CD4-positive, alpha-beta memory T cell (primary cell): ENCODE data around the gene ENPP3. TPM values are rescaled to one million over a fixed set of nuclear protein-coding genes. Genes with fewer than 3 reads are reported as not detected.

Source experiments
- CTCF ChIA-PET: fragments of 350-600 bp; sonication (Branson Sonifier 250); formaldehyde crosslinking; loops from one replicate; lab custom pipeline; 2021; ENCODE audit warnings: inconsistent platforms; ENCODE audit not compliant: partially characterized antibody; lab: Charles Lee
- POLR2A ChIA-PET: fragments of 350-600 bp; sonication (Branson Sonifier 250); formaldehyde crosslinking; loops from one replicate; lab custom pipeline; 2021; ENCODE audit not compliant: partially characterized antibody; lab: Charles Lee
- DNase-seq, 5 donors: peaks; one replicate each; pipeline versions ENCODE4 v3.0.0 to v3.0.0-alpha.2; 2020 to 2022; ENCODE audit warnings: mixed read lengths in 1 of 5
- H3K27ac ChIP-seq: one replicate; pipeline ENCODE4 v1.7.0; 2013; ENCODE audit warnings: low read depth, low read length
- H3K27me3 ChIP-seq: 2 replicates; pipeline ENCODE4 v1.7.0; 2013; ENCODE audit warnings: mild to moderate bottlenecking, low read length, moderate library complexity; ENCODE audit not compliant: insufficient read depth
- H3K36me3 ChIP-seq: 2 replicates; pipeline ENCODE4 v1.7.0; 2013; ENCODE audit warnings: mild to moderate bottlenecking, low read length, moderate library complexity; ENCODE audit not compliant: insufficient read depth
- H3K4me1 ChIP-seq: 2 replicates; pipeline ENCODE4 v1.7.0; 2013; ENCODE audit warnings: mild to moderate bottlenecking, low read length, moderate library complexity; ENCODE audit not compliant: insufficient read depth
- H3K4me3 ChIP-seq, 2 donors: one replicate each; pipeline ENCODE4 v1.7.0; 2013; ENCODE audit warnings: low read length in 2 of 2, mild to moderate bottlenecking in 1 of 2
- H3K9me3 ChIP-seq, 2 donors: one replicate each; pipeline ENCODE4 v1.7.0; 2013; ENCODE audit warnings: low read length in 2 of 2, control low read depth in 1 of 2; ENCODE audit not compliant: control insufficient read depth in 1 of 2
- H3K27ac Mint-ChIP-seq, 7 donors: one replicate each; pipeline ENCODE4 v1.8.0; 2020 to 2021; ENCODE audit warnings: mixed read lengths in 7 of 7, mild to moderate bottlenecking in 6 of 7, inconsistent platforms in 3 of 7, moderate library complexity in 3 of 7
- H3K27me3 Mint-ChIP-seq, 2 donors: one replicate each; pipeline ENCODE4 v1.8.0; 2020 to 2021; ENCODE audit warnings: mixed read lengths in 2 of 2
- H3K36me3 Mint-ChIP-seq, 2 donors: one replicate each; pipeline ENCODE4 v1.8.0; 2020 to 2021; ENCODE audit warnings: mixed read lengths in 2 of 2, inconsistent platforms in 1 of 2, mild to moderate bottlenecking in 1 of 2
- H3K4me1 Mint-ChIP-seq, 4 donors: one replicate each; pipeline ENCODE4 v1.8.0; 2020 to 2021; ENCODE audit warnings: mixed read lengths in 4 of 4, mild to moderate bottlenecking in 1 of 4
- H3K4me3 Mint-ChIP-seq, 8 donors: one replicate each; pipeline ENCODE4 v1.8.0; 2020 to 2021; ENCODE audit warnings: mixed read lengths in 8 of 8, mild to moderate bottlenecking in 7 of 8, moderate library complexity in 6 of 8, inconsistent platforms in 3 of 8
- H3K9me3 Mint-ChIP-seq, 8 donors: one replicate each; pipeline ENCODE4 v1.8.0; 2020 to 2021; ENCODE audit warnings: mixed read lengths in 8 of 8, mild to moderate bottlenecking in 5 of 8, inconsistent platforms in 3 of 8, moderate library complexity in 1 of 8
- intact Hi-C: fragments of 100-400 bp; cut with micrococcal nuclease; formaldehyde crosslinking; loops from one replicate; pipeline ENCODE4 v1.15.1; 2023
- polyA plus RNA-seq, 2 donors: library from polyadenylated mRNA; unstranded; fragments of 300-500 nt; fragmentation: Illumina TruSeq; gene quantifications; one replicate each; pipeline ENCODE4 v1.2.3, GENCODE V29; 2021
- total RNA-seq, 2 experiments: library from RNA; stranded (reverse); gene quantifications; one replicate each; pipeline ENCODE4 v1.2.3, GENCODE V29; 2021

The ENPP3 gene
- total and polyA plus RNA-seq, 4 experiments from 2014 or later = 0.15 to 0.79 (median 0.28) TPM

DNA sequence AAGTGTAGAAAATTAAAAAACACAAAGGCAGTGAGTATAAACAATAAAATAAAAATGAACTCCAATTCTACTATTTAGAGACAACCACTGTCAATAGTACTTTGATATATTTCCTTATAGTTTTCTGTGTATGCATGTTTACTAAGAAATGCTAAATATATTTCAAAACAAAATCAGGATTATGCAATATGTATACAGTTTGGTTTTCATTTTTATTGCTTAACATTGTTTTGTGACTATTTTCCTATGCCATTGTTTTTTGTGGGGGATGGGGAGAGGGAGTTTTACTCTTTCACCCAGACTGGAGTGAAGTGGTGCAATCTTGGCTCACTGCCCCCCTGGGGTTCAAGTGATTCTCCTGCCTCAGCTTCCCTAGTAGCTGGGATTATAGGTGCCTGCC is 44.5 kb downstream of the ENPP3 start:
- no peaks in the 10 kb centered on the region for H3K27me3 Mint-ChIP-seq
- no peaks in the 10 kb centered on the region for H3K27me3 ChIP-seq
- H3K9me3 ChIP-seq = no peaks in the 10 kb centered on the region
- DNase-seq = no peak
- no peak overlapping the region for H3K27ac Mint-ChIP-seq
- no peaks in the 10 kb centered on the region for H3K4me1 Mint-ChIP-seq
- H3K4me3 Mint-ChIP-seq = no peak overlapping the region
- CTCF ChIA-PET = no interaction called here
- POLR2A ChIA-PET = no interaction called here
- H3K4me3 ChIP-seq = no peak overlapping the region
- no peaks in the 10 kb centered on the region for H3K4me1 ChIP-seq
- intact Hi-C loops = no loop called here
- no peak overlapping the region for H3K27ac ChIP-seq
- no peaks in the 10 kb centered on the region for H3K36me3 Mint-ChIP-seq
- no peaks in the 10 kb centered on the region for H3K36me3 ChIP-seq
- H3K9me3 Mint-ChIP-seq = no peaks in the 10 kb centered on the region

DNA sequence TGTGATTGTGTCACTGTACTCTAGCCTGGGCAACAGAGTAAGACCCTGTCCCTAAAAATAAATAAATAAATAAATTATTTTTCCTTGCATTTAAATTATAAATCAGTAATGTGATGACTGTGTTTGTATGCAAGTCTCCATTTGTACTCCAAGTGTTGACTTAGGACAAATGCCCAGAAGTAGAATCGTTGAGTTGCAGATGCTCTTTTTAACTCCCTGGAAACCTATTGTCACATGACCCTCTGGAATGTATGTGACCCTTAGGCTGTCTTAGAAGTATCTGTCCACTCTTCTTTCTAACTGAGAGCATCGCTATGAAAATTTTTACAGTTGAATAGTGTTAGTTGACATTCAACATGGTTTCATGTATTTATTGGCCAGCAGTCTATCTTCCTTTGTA is 45.3 kb downstream of the ENPP3 start:
- no peak overlapping the region for H3K4me3 Mint-ChIP-seq
- CTCF ChIA-PET = no interaction called here
- no peaks in the 10 kb centered on the region for H3K27me3 Mint-ChIP-seq

DNA sequence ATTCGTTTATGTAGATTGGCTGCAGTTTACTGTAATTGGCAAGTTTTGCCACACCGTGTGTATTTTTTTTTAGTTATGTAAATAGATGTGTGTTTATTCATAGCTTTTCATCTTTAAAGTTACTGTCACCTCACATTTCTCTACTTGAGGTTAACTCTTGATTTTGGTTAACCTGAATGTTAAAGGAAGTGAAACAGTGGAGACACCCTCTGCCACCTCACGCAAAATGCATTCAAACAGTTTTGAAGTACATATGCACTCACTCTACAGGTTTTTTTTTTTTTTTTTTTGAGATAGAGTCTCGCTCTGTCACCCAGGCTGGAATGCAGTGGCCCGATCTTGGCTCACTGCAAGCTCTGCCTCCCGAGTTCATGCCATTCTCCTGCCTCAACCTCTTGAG is 46.4 kb downstream of the ENPP3 start:
- no peak overlapping the region for H3K27ac ChIP-seq
- H3K36me3 ChIP-seq = no peaks in the 10 kb centered on the region
- no peak overlapping the region for H3K4me3 Mint-ChIP-seq
- H3K9me3 Mint-ChIP-seq = no peaks in the 10 kb centered on the region
- intact Hi-C loops = no loop called here
- POLR2A ChIA-PET = no interaction called here
- no peak for DNase-seq
- H3K27me3 Mint-ChIP-seq = no peaks in the 10 kb centered on the region
- H3K27me3 ChIP-seq = no peaks in the 10 kb centered on the region
- H3K4me3 ChIP-seq = no peak overlapping the region
- H3K9me3 ChIP-seq = no peaks in the 10 kb centered on the region
- H3K4me1 Mint-ChIP-seq = no peaks in the 10 kb centered on the region
- CTCF ChIA-PET = no interaction called here
- H3K27ac Mint-ChIP-seq = no peak overlapping the region
- H3K4me1 ChIP-seq = no peaks in the 10 kb centered on the region
- no peaks in the 10 kb centered on the region for H3K36me3 Mint-ChIP-seq

More for the DNA sequence above, 45.3 kb downstream of the ENPP3 start:
- H3K9me3 ChIP-seq = no peaks in the 10 kb centered on the region
- no peak for DNase-seq
- intact Hi-C loops = no loop called here
- no peaks in the 10 kb centered on the region for H3K36me3 Mint-ChIP-seq
- no peaks in the 10 kb centered on the region for H3K36me3 ChIP-seq
- no peaks in the 10 kb centered on the region for H3K4me1 ChIP-seq
- H3K4me1 Mint-ChIP-seq = no peaks in the 10 kb centered on the region
- H3K27ac Mint-ChIP-seq = no peak overlapping the region
- H3K9me3 Mint-ChIP-seq = no peaks in the 10 kb centered on the region
- H3K4me3 ChIP-seq = no peak overlapping the region
- no peak overlapping the region for H3K27ac ChIP-seq
- POLR2A ChIA-PET = no interaction called here
- no peaks in the 10 kb centered on the region for H3K27me3 ChIP-seq

DNA sequence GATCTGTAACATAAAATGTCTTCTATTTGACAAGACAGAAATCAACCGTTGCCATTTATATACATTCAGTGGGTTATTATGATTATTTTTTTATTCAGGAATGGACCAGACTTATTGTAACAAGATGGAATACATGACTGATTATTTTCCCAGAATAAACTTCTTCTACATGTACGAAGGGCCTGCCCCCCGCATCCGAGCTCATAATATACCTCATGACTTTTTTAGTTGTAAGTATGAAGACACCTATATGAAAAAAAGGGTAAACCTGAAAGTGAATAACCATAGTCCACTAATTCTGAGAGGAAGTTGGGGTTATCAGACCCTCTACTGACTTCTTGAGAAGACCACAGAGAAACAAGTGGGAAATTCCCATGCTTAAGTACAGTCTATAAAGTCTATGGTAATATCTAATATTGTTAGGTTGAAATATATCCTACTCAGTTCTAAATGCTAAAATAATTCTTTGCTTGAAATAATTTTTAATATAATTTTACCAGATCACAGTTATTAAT is 48.2 kb downstream of the ENPP3 start:
- no peaks in the 10 kb centered on the region for H3K9me3 ChIP-seq
- H3K36me3 ChIP-seq = no peaks in the 10 kb centered on the region
- H3K4me1 Mint-ChIP-seq = no peaks in the 10 kb centered on the region
- no peak for DNase-seq
- POLR2A ChIA-PET = no interaction called here
- H3K4me3 Mint-ChIP-seq = no peak overlapping the region
- no peaks in the 10 kb centered on the region for H3K9me3 Mint-ChIP-seq
- H3K27me3 ChIP-seq = no peaks in the 10 kb centered on the region
- H3K4me3 ChIP-seq = no peak overlapping the region
- CTCF ChIA-PET = no interaction called here
- no peaks in the 10 kb centered on the region for H3K4me1 ChIP-seq
- no peaks in the 10 kb centered on the region for H3K36me3 Mint-ChIP-seq
- H3K27me3 Mint-ChIP-seq = no peaks in the 10 kb centered on the region
- H3K27ac ChIP-seq = no peak overlapping the region
- H3K27ac Mint-ChIP-seq = no peak overlapping the region
- intact Hi-C loops = no loop called here

DNA sequence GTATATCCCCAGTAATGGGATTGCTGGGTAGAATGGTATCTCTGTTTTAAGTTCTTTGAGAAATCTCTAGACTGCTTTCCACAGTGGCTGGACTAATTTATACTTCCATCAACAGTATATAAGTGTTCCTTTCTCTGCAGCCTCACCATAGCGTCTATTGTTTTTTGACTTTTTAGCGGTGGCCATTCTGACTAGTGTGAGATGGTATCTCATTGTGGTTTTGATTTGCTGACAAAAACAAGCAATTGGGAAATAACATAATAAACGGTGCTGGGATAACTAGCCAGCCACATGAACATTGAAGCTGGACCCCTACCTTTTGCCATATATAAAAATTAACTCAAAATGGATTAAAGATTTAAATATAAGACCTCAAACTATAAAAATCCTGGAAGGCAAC is 49.9 kb downstream of the ENPP3 start:
- ChIA-PET CTCF (no interaction called here), POLR2A (no interaction called here)
- Histone ChIP-seq H3K4me3 (no peak overlapping the region), H3K27me3 (no peaks in the 10 kb centered on the region), H3K4me1 (no peaks in the 10 kb centered on the region), H3K36me3 (no peaks in the 10 kb centered on the region), H3K9me3 (no peaks in the 10 kb centered on the region), H3K27ac (no peak overlapping the region)
- no peak for DNase-seq
- Mint-ChIP-seq H3K27me3 (no peaks in the 10 kb centered on the region), H3K27ac (no peak overlapping the region), H3K4me1 (no peaks in the 10 kb centered on the region), H3K9me3 (no peaks in the 10 kb centered on the region), H3K36me3 (no peaks in the 10 kb centered on the region), H3K4me3 (no peak overlapping the region)
- intact Hi-C loops = no loop called here

DNA sequence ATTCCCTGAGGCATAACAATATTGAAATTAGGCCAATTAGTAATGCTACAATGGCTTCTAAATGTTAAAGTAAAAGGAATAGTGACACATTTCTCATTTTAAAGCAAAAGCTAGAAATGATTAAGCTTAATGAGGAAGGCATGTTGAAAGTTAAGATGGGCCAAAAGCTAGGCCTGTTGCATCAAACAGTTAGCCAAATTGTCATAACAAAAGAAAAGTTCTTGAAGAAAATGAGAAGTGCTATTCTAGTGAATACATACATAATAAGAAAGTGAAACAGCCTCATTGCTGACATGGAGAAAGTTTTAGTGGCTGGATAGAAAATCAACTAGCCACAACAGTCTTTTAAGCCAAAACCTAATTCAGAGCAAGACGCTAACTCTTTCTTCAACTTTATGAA is 51.2 kb downstream of the ENPP3 start:
- CTCF ChIA-PET = no interaction called here
- Histone ChIP-seq H3K27ac (no peak overlapping the region), H3K4me1 (no peaks in the 10 kb centered on the region), H3K9me3 (no peaks in the 10 kb centered on the region), H3K27me3 (no peaks in the 10 kb centered on the region), H3K36me3 (no peaks in the 10 kb centered on the region), H3K4me3 (no peak overlapping the region)
- no peaks in the 10 kb centered on the region for H3K9me3 Mint-ChIP-seq
- DNase-seq = no peak
- H3K4me3 Mint-ChIP-seq = no peak overlapping the region
- H3K4me1 Mint-ChIP-seq = no peaks in the 10 kb centered on the region
- no peaks in the 10 kb centered on the region for H3K36me3 Mint-ChIP-seq
- POLR2A ChIA-PET = no interaction called here
- intact Hi-C loops = no loop called here
- H3K27ac Mint-ChIP-seq = peak overlapping the region in 1 of 7 donors; percentile 52
- no peaks in the 10 kb centered on the region for H3K27me3 Mint-ChIP-seq

DNA sequence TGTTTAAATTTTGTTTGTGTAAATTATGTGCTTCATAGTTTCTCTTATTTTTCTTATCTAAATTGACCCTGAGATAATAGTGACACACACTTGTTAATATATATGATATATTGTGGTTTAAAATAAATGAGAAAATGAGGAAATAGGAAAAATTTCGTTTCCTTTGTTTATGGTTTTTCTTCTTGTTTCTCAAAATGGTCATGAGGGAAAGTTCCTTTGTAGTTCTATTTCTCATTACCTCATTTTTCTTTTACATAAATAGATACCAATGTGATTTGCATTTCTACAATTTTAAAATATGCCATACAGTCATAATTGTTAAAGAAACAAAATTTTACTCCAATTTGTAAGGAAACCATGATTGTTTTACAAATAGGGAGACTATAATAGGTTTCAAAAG is 54.9 kb downstream of the ENPP3 start:
- H3K4me3 ChIP-seq = no peak overlapping the region

DNA sequence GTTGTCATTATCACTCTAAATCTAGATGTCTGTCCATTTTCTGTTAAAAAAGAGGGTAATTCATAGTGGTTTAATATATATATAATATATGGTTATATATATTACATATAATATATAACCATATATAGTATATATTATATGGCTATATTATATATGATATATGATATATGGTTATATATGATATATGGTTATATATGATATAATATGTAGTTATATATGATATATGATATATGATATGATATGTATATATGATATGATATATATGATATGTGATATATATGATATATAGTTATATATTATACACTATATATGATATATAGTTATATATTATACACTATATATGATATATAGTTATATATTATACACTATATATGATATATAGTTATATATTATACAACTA is 55.5 kb downstream of the ENPP3 start:
- CTCF ChIA-PET = interaction anchor here (1.6 kb wide), 1 partner anchor 217 kb away, joined by 3 read pairs; no protein-coding TSS in a partner anchor
- no peak overlapping the region for H3K27ac Mint-ChIP-seq

More for the DNA sequence above, 54.9 kb downstream of the ENPP3 start:
- POLR2A ChIA-PET = no interaction called here
- Histone ChIP-seq H3K27me3 (no peaks in the 10 kb centered on the region), H3K27ac (no peak overlapping the region), H3K36me3 (no peaks in the 10 kb centered on the region), H3K4me1 (no peaks in the 10 kb centered on the region), H3K9me3 (no peaks in the 10 kb centered on the region)
- H3K4me1 Mint-ChIP-seq = no peaks in the 10 kb centered on the region
- no peak overlapping the region for H3K4me3 Mint-ChIP-seq
- intact Hi-C loops = no loop called here
- H3K27me3 Mint-ChIP-seq = no peaks in the 10 kb centered on the region
- no peak overlapping the region for H3K27ac Mint-ChIP-seq
- H3K36me3 Mint-ChIP-seq = no peaks in the 10 kb centered on the region
- no peak for DNase-seq
- H3K9me3 Mint-ChIP-seq = no peaks in the 10 kb centered on the region
- CTCF ChIA-PET = no interaction called here

More for the DNA sequence above, 55.5 kb downstream of the ENPP3 start:
- Histone ChIP-seq H3K4me3 (no peak overlapping the region), H3K27me3 (no peaks in the 10 kb centered on the region), H3K27ac (no peak overlapping the region), H3K4me1 (no peaks in the 10 kb centered on the region), H3K9me3 (no peaks in the 10 kb centered on the region), H3K36me3 (no peaks in the 10 kb centered on the region)
- POLR2A ChIA-PET = no interaction called here
- Mint-ChIP-seq H3K4me3 (no peak overlapping the region), H3K36me3 (no peaks in the 10 kb centered on the region), H3K4me1 (no peaks in the 10 kb centered on the region), H3K9me3 (no peaks in the 10 kb centered on the region), H3K27me3 (no peaks in the 10 kb centered on the region)
- intact Hi-C loops = no loop called here
- DNase-seq = no peak
